ENCODE data around the gene NRG3.
"Not testable (repeated sequence)": the region's sequence is repeated elsewhere in the genome, so short reads cannot be mapped to it uniquely, and the experiment has no call there.

NRG3 gene

DNA sequence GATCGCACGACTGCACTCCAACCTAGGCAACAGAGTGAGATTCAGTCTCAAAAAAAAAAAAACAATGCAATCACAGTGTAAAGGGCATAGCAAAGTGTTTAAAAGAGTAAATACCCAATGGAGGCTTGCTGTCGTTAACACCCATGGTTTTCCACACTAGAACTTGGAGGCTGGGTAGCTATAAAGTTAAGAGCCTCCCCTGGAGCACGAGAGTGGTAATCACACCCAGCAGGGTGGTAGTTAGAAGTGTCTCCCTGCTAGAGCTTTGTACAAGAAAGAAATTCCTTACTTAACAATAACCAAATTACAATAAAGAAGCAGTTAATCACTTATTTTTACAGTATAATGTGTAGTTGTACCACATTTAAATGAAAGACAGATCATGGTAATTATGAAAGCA, 1078.9 kb downstream of the NRG3 start:
- no peaks in the 10 kb centered on the region for H3K36me3 ChIP-seq (ENCODE audit: control insufficient read depth in 1 of 2, insufficient read depth in 2 of 2, low read length in 2 of 2)
- no peaks in the 10 kb centered on the region for H3K9me3 ChIP-seq (ENCODE audit: control insufficient read depth in 1 of 2, low read length in 2 of 2)
- no peaks in the 10 kb centered on the region for H3K27me3 ChIP-seq (ENCODE audit: low read depth, low read length)
- H3K27ac ChIP-seq (ENCODE audit: low read length) = no peak overlapping the region
- no peaks in the 10 kb centered on the region for H3K4me1 ChIP-seq (ENCODE audit: control insufficient read depth in 1 of 2, insufficient read depth in 2 of 2, low read length in 2 of 2)
- no peak overlapping the region for H3K4me3 ChIP-seq (ENCODE audit: low read depth in 1 of 2, low read length in 2 of 2)

DNA sequence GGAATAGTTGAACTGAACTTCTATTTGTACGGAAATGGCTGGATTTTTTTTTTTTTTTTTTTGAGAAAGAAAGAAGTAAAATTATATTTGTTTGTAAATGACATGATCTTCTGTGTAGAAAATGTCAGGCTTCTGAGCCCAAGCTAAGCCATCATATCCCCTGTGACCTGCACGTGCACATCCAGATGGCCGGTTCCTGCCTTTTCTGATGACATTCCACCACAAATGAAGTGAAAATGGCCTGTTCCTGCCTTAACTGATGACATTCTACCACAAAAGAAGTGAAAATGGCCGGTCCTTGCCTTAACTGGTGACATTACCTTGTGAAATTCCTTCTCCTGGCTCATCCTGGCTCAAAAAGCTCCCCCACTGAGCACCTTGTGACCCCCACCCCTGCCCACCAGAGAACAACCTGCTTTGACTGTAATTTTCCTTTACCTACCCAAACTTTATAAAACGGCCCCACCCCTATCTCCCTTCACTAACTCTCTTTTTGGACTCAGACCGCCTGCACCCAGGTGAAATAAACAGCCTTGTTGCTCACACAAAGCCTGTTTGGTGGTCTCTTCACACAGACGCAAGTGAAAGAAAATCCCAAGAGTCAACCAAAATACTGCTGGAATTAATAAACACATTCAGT, 1085.5 kb downstream of the NRG3 start:
- not testable (repeated sequence) for H3K27ac ChIP-seq (ENCODE audit: low read length); H3K9me3 ChIP-seq (ENCODE audit: control insufficient read depth in 1 of 2, low read length in 2 of 2); H3K4me1 ChIP-seq (ENCODE audit: control insufficient read depth in 1 of 2, insufficient read depth in 2 of 2, low read length in 2 of 2); H3K4me3 ChIP-seq (ENCODE audit: low read depth in 1 of 2, low read length in 2 of 2); H3K27me3 ChIP-seq (ENCODE audit: low read depth, low read length); H3K36me3 ChIP-seq (ENCODE audit: control insufficient read depth in 1 of 2, insufficient read depth in 2 of 2, low read length in 2 of 2)

DNA sequence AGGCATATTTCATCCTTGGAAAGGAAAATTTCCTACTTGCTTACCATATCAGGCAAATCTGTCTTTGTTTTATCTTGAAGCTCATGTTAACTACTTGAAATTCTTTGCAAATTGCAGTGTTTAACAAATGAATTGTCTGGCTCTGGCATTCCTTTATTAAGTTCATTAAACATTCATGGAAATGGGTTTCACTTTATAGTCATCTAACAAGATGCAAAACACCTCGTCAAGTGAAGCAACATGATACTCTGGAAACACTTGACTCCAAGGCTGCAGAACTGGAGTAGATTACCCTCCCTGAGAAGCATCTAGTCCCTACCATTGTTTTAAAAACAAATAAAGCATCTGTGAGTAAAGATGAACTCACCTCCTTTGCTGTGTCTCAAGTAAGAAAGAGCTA, 1086.9 kb downstream of the NRG3 start:
- Histone ChIP-seq H3K4me3 (ENCODE audit: low read depth in 1 of 2, low read length in 2 of 2) (no peak overlapping the region), H3K27ac (ENCODE audit: low read length) (no peak overlapping the region), H3K27me3 (ENCODE audit: low read depth, low read length) (no peaks in the 10 kb centered on the region), H3K9me3 (ENCODE audit: control insufficient read depth in 1 of 2, low read length in 2 of 2) (no peaks in the 10 kb centered on the region), H3K36me3 (ENCODE audit: control insufficient read depth in 1 of 2, insufficient read depth in 2 of 2, low read length in 2 of 2) (no peaks in the 10 kb centered on the region), H3K4me1 (ENCODE audit: control insufficient read depth in 1 of 2, insufficient read depth in 2 of 2, low read length in 2 of 2) (no peaks in the 10 kb centered on the region)

GRCh38 chr10:82966130-82966529, 1091.1 kb downstream of the NRG3 start:
- Histone ChIP-seq H3K27me3 (ENCODE audit: low read depth, low read length) (no peaks in the 10 kb centered on the region), H3K36me3 (ENCODE audit: control insufficient read depth in 1 of 2, insufficient read depth in 2 of 2, low read length in 2 of 2) (no peaks in the 10 kb centered on the region), H3K9me3 (ENCODE audit: control insufficient read depth in 1 of 2, low read length in 2 of 2) (no peaks in the 10 kb centered on the region), H3K27ac (ENCODE audit: low read length) (no peak overlapping the region), H3K4me3 (ENCODE audit: low read depth in 1 of 2, low read length in 2 of 2) (no peak overlapping the region), H3K4me1 (ENCODE audit: control insufficient read depth in 1 of 2, insufficient read depth in 2 of 2, low read length in 2 of 2) (no peaks in the 10 kb centered on the region)

GRCh38 chr10:82968533-82968932, 1093.5 kb downstream of the NRG3 start:
- no peak overlapping the region for H3K4me3 ChIP-seq (ENCODE audit: low read depth in 1 of 2, low read length in 2 of 2)
- H3K36me3 ChIP-seq (ENCODE audit: control insufficient read depth in 1 of 2, insufficient read depth in 2 of 2, low read length in 2 of 2) = no peaks in the 10 kb centered on the region
- no peaks in the 10 kb centered on the region for H3K27me3 ChIP-seq (ENCODE audit: low read depth, low read length)
- no peaks in the 10 kb centered on the region for H3K4me1 ChIP-seq (ENCODE audit: control insufficient read depth in 1 of 2, insufficient read depth in 2 of 2, low read length in 2 of 2)
- no peak overlapping the region for H3K27ac ChIP-seq (ENCODE audit: low read length)
- H3K9me3 ChIP-seq (ENCODE audit: control insufficient read depth in 1 of 2, low read length in 2 of 2) = no peaks in the 10 kb centered on the region

- Histone ChIP-seq H3K4me1 (ENCODE audit: control insufficient read depth in 1 of 2, insufficient read depth in 2 of 2, low read length in 2 of 2) (no peaks in the 10 kb centered on the region), H3K36me3 (ENCODE audit: control insufficient read depth in 1 of 2, insufficient read depth in 2 of 2, low read length in 2 of 2) (no peaks in the 10 kb centered on the region), H3K27ac (ENCODE audit: low read length) (no peak overlapping the region), H3K9me3 (ENCODE audit: control insufficient read depth in 1 of 2, low read length in 2 of 2) (no peaks in the 10 kb centered on the region), H3K4me3 (ENCODE audit: low read depth in 1 of 2, low read length in 2 of 2) (no peak overlapping the region), H3K27me3 (ENCODE audit: low read depth, low read length) (no peaks in the 10 kb centered on the region)
These were observed 1094.4 kb downstream of the NRG3 start for GRCh38 chr10:82969405-82969804.

DNA sequence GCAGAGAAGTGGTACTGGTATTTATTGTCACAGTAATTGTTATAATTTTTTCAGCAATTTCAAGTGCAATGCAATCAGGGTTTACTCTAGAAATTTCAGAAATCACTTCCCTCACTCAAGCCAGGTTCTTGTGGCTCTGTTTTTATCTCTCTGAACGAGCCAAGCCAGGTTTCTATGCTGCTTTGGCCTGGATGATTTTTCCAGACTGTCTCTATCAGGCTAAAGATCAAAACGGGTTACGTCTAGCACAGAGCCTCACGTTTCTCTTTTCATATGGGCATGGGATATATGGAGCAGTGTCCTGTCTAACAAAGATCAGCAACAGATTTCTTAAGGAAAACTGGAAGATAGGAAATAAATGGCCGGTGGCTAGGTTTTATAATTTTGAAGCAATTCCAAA, 1105.3 kb downstream of the NRG3 start:
- Histone ChIP-seq H3K4me3 (ENCODE audit: low read depth in 1 of 2, low read length in 2 of 2) (no peak overlapping the region), H3K36me3 (ENCODE audit: control insufficient read depth in 1 of 2, insufficient read depth in 2 of 2, low read length in 2 of 2) (no peaks in the 10 kb centered on the region), H3K4me1 (ENCODE audit: control insufficient read depth in 1 of 2, insufficient read depth in 2 of 2, low read length in 2 of 2) (no peaks in the 10 kb centered on the region), H3K27ac (ENCODE audit: low read length) (no peak overlapping the region), H3K9me3 (ENCODE audit: control insufficient read depth in 1 of 2, low read length in 2 of 2) (no peaks in the 10 kb centered on the region), H3K27me3 (ENCODE audit: low read depth, low read length) (no peaks in the 10 kb centered on the region)

DNA sequence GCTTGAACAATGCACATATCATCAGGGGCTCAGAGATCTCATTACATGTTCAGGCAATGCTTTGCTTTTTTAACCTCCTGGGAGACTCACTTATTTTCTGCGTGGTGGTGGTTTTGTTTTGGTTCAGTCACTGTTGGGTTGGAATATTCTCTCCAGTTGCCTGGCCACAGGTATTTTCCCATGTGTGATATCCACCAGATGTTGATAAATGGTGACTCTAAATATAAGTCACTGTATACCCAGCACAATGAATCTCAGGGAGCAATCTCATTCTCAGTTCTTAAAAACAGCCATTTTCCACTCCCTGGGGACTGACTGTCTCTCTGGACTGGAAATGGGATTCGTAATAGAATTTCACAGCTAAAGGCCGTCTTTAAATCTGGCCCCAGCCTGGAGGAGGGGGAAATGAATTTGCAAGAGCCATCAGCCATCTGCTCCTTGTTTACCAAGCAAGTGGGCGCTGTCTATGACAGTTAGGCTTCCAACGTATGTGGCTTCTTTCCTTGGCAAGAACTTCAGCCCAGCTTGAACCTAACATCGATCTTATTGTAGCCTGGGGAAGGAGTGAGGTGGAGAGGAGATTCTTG, 1106.2 kb downstream of the NRG3 start:
- Histone ChIP-seq H3K9me3 (ENCODE audit: control insufficient read depth in 1 of 2, low read length in 2 of 2) (no peaks in the 10 kb centered on the region), H3K4me1 (ENCODE audit: control insufficient read depth in 1 of 2, insufficient read depth in 2 of 2, low read length in 2 of 2) (no peaks in the 10 kb centered on the region), H3K36me3 (ENCODE audit: control insufficient read depth in 1 of 2, insufficient read depth in 2 of 2, low read length in 2 of 2) (no peaks in the 10 kb centered on the region)

DNA sequence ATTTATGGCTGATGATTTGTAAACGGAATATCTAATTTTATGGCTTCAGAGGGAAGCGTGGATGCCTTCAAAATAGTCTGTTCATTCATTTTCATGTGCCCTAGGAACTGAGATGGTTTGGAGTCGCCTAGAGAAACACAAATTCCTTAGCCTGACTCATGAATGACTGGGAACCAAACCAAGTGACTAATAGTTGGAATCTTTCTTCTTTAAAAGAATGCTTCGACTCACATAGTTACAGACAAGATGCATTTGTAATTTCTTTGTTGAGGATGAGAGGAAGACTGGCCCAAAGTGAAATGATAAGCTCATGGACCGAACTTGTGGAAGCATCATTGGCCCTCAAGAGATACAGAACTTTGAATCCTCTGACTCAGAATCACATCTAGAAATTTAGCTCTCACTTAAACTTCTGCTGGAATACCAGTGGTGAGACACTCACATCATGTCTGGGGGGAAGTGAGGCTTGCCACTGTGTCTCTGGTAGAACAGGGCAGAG, 1107.2 kb downstream of the NRG3 start:
- no peaks in the 10 kb centered on the region for H3K27me3 ChIP-seq (ENCODE audit: low read depth, low read length)
- no peak overlapping the region for H3K27ac ChIP-seq (ENCODE audit: low read length)
- H3K4me1 ChIP-seq (ENCODE audit: control insufficient read depth in 1 of 2, insufficient read depth in 2 of 2, low read length in 2 of 2) = no peaks in the 10 kb centered on the region
- H3K36me3 ChIP-seq (ENCODE audit: control insufficient read depth in 1 of 2, insufficient read depth in 2 of 2, low read length in 2 of 2) = no peaks in the 10 kb centered on the region
- no peak overlapping the region for H3K4me3 ChIP-seq (ENCODE audit: low read depth in 1 of 2, low read length in 2 of 2)
- H3K9me3 ChIP-seq (ENCODE audit: control insufficient read depth in 1 of 2, low read length in 2 of 2) = no peaks in the 10 kb centered on the region

More for the DNA sequence above, 1106.2 kb downstream of the NRG3 start:
- Histone ChIP-seq H3K4me3 (ENCODE audit: low read depth in 1 of 2, low read length in 2 of 2) (no peak overlapping the region), H3K27ac (ENCODE audit: low read length) (no peak overlapping the region), H3K27me3 (ENCODE audit: low read depth, low read length) (no peaks in the 10 kb centered on the region)

GRCh38 chr10:82986216-82986615, 1111.2 kb downstream of the NRG3 start:
- Histone ChIP-seq H3K36me3 (ENCODE audit: control insufficient read depth in 1 of 2, insufficient read depth in 2 of 2, low read length in 2 of 2) (no peaks in the 10 kb centered on the region), H3K27me3 (ENCODE audit: low read depth, low read length) (no peaks in the 10 kb centered on the region), H3K27ac (ENCODE audit: low read length) (no peak overlapping the region), H3K4me1 (ENCODE audit: control insufficient read depth in 1 of 2, insufficient read depth in 2 of 2, low read length in 2 of 2) (no peaks in the 10 kb centered on the region), H3K9me3 (ENCODE audit: control insufficient read depth in 1 of 2, low read length in 2 of 2) (no peaks in the 10 kb centered on the region), H3K4me3 (ENCODE audit: low read depth in 1 of 2, low read length in 2 of 2) (no peak overlapping the region)

GRCh38 chr10:83006479-83006878, 1131.5 kb downstream of the NRG3 start:
- H3K27ac ChIP-seq (ENCODE audit: low read length); H3K4me1 ChIP-seq (ENCODE audit: control insufficient read depth in 1 of 2, insufficient read depth in 2 of 2, low read length in 2 of 2); H3K27me3 ChIP-seq (ENCODE audit: low read depth, low read length); H3K36me3 ChIP-seq (ENCODE audit: control insufficient read depth in 1 of 2, insufficient read depth in 2 of 2, low read length in 2 of 2); H3K4me3 ChIP-seq (ENCODE audit: low read depth in 1 of 2, low read length in 2 of 2); H3K9me3 ChIP-seq (ENCODE audit: control insufficient read depth in 1 of 2, low read length in 2 of 2): not testable (repeated sequence)

GRCh38 chr10:83007510-83007909, 1132.5 kb downstream of the NRG3 start:
- H3K4me3 ChIP-seq (ENCODE audit: low read depth in 1 of 2, low read length in 2 of 2) = no peak overlapping the region
- no peaks in the 10 kb centered on the region for H3K4me1 ChIP-seq (ENCODE audit: control insufficient read depth in 1 of 2, insufficient read depth in 2 of 2, low read length in 2 of 2)
- H3K36me3 ChIP-seq (ENCODE audit: control insufficient read depth in 1 of 2, insufficient read depth in 2 of 2, low read length in 2 of 2) = no peaks in the 10 kb centered on the region
- no peaks in the 10 kb centered on the region for H3K27me3 ChIP-seq (ENCODE audit: low read depth, low read length)
- H3K27ac ChIP-seq (ENCODE audit: low read length) = no peak overlapping the region
- no peaks in the 10 kb centered on the region for H3K9me3 ChIP-seq (ENCODE audit: control insufficient read depth in 1 of 2, low read length in 2 of 2)

All from muscle layer of duodenum (tissue), 2 donors.